Naive B cell (primary cell): ENCODE data around the gene CCDC27. TPM values are rescaled to one million over a fixed set of nuclear protein-coding genes. Genes with fewer than 3 reads are reported as not detected.

Experiments used
- ATAC-seq, 2 donors: fragments of 150-1000 bp; cut with Tn5 transposase; 2 replicates each; pipeline ENCODE4 v1.10.0; 2021; ENCODE audit warnings: low read depth in 2 of 2, mild to moderate bottlenecking in 2 of 2, moderate library complexity in 2 of 2
- DNase-seq: peaks from one replicate; pipeline ENCODE4 v3.0.0; 2022
- H3K27ac Mint-ChIP-seq, 6 donors: one replicate each; pipeline ENCODE4 v1.8.0; 2020 to 2022; ENCODE audit warnings: mild to moderate bottlenecking in 6 of 6, mixed read lengths in 6 of 6, moderate library complexity in 5 of 6, inconsistent platforms in 2 of 6
- H3K27me3 Mint-ChIP-seq, 3 donors: one replicate each; pipeline ENCODE4 v1.8.0; 2021 to 2022; ENCODE audit warnings: mixed read lengths in 3 of 3, mild to moderate bottlenecking in 1 of 3
- H3K36me3 Mint-ChIP-seq, 2 donors: one replicate each; pipeline ENCODE4 v1.8.0; 2020 to 2022; ENCODE audit warnings: mixed read lengths in 2 of 2, inconsistent platforms in 1 of 2, mild to moderate bottlenecking in 1 of 2
- H3K4me1 Mint-ChIP-seq, 3 donors: one replicate each; pipeline ENCODE4 v1.8.0; 2020 to 2022; ENCODE audit warnings: mixed read lengths in 3 of 3, inconsistent platforms in 1 of 3, mild to moderate bottlenecking in 1 of 3, moderate library complexity in 1 of 3
- H3K4me3 Mint-ChIP-seq, 8 donors: one replicate each; pipeline ENCODE4 v1.8.0; 2020 to 2022; ENCODE audit warnings: mild to moderate bottlenecking in 8 of 8, mixed read lengths in 8 of 8, moderate library complexity in 8 of 8, inconsistent platforms in 2 of 8
- H3K9me3 Mint-ChIP-seq, 7 donors: one replicate each; pipeline ENCODE4 v1.8.0; 2020 to 2022; ENCODE audit warnings: mixed read lengths in 7 of 7, mild to moderate bottlenecking in 5 of 7, inconsistent platforms in 2 of 7, moderate library complexity in 1 of 7
- polyA plus RNA-seq, 6 donors: library from polyadenylated mRNA; unstranded; fragments of 300-500 nt; fragmentation: Illumina TruSeq; gene quantifications; one replicate each; pipeline ENCODE4 v1.2.3, GENCODE V29; 2021; ENCODE audit warnings: low read depth in 6 of 6

The CCDC27 gene
- polyA plus RNA-seq = not detected

DNA sequence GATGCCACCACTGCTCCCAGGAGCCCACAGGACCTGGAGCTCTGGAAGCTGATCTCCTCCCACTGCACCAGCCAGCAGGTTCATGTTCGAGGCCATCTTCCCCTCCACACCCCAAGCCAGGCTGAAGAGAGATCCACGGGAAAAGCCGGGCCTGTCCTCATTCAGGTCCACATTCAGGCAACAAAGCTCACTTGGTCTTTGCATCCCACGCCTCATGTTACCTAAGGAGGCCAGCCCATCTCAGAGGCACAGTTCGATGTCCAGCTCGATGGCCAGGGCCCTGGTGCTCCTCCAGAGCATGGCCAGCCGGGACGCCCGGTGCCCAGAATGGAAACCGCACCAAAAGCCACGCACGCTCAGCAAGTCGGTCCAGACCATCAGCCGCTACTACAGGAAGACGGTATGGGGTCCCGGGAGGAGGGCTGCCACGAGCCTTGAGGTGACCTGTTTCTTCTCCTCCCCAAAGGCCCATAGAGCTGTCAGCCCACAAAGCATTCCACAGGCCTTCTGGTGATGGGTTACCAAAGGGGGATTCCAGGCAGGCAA, at the start of gene CCDC27:
TSS of gene CCDC27 (plus strand) at position 51 of the 546 bp plus-strand sequence. CDS start at position 83, 32 bp downstream.
- Mint-ChIP-seq H3K4me1 (peaks cover 4 to 8% (median 7%) of the 10 kb centered on the region in 3 donors), H3K36me3 (no peaks in the 10 kb centered on the region), H3K9me3 (no peaks in the 10 kb centered on the region), H3K4me3 (no peak within 1 kb of the TSS), H3K27ac (peak within 1 kb of the TSS in 1 of 6 donors; percentile 53), H3K27me3 (peaks cover 0 to 23% (median 16%) of the 10 kb centered on the region in 3 donors)
- no peak for ATAC-seq
- DNase-seq = no peak

DNA sequence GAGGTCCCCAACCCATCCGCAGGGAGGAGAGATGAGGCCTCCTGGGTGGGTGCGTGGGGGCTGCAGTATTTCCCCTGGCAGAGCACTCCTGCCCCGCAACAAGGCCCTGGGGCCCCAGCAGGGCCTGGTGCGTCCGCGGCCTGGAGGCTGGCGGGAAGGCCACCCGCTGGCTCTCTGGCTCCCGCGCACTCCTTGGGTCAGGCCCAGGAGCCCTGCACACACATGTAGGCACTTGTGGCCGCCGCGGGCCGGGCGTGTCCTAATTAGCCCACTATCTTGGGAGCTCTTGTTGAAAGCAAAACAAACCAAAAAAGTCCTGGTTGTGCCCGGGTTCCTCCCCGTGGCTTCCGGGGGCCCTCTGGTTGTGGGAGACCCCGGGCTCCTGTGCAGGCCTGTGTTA, 49.7 kb upstream of the CCDC27 start:
- ATAC-seq (no peak), DNase-seq (no peak)
- Mint-ChIP-seq H3K9me3 (no peaks in the 10 kb centered on the region), H3K4me1 (peaks cover 5 to 10% (median 8%) of the 10 kb centered on the region in 3 donors), H3K27me3 (peaks cover 3 to 43% (median 22%) of the 10 kb centered on the region in 3 donors), H3K27ac (no peak overlapping the region), H3K36me3 (no peaks in the 10 kb centered on the region), H3K4me3 (no peak overlapping the region)

DNA sequence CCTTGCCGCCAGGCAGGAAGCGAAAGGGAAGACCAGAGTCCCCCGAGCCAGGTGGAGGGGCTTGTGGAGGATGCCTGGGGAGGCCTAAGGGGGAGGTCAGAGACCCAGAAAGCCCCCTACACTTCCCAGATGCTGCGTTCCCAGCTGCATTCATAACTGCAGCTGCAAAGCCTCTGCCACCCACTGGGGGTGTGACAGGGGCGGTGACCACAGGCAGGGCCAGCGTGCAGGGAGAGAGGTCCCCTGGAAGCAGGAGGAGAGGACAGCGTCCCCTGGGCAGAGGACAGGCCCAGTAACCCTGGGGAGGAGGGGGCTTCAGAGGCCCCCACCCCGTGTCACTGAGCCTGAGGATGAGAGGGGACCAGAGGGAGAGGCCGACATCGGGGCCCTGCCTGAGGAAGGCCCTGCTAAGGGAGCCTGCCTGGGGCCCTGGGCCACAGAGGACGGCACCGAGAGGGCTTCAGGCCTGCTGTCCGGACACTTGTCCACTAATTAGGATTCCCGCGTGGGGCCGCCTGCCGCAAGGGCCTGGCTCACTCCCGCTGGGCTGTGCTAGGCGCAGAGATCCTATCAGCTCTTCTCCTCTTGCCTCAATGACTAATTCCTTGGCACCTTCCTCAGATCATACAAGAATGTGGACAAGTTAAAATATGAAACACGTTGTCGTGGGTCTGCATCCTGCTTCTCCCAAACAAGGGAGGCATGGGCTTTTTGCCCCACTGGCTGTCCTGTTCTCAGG, 49.1 kb upstream of the CCDC27 start:
- peaks cover 5 to 10% (median 8%) of the 10 kb centered on the region in 3 donors for H3K4me1 Mint-ChIP-seq
- H3K36me3 Mint-ChIP-seq = no peaks in the 10 kb centered on the region
- no peaks in the 10 kb centered on the region for H3K9me3 Mint-ChIP-seq
- H3K27me3 Mint-ChIP-seq = peaks cover 3 to 43% (median 17%) of the 10 kb centered on the region in 3 donors
- DNase-seq (no peak), ATAC-seq (no peak)
- H3K4me3 Mint-ChIP-seq = peak overlapping the region in 4 of 8 donors; percentile 15 to 69 (median 54)
- no peak overlapping the region for H3K27ac Mint-ChIP-seq

DNA sequence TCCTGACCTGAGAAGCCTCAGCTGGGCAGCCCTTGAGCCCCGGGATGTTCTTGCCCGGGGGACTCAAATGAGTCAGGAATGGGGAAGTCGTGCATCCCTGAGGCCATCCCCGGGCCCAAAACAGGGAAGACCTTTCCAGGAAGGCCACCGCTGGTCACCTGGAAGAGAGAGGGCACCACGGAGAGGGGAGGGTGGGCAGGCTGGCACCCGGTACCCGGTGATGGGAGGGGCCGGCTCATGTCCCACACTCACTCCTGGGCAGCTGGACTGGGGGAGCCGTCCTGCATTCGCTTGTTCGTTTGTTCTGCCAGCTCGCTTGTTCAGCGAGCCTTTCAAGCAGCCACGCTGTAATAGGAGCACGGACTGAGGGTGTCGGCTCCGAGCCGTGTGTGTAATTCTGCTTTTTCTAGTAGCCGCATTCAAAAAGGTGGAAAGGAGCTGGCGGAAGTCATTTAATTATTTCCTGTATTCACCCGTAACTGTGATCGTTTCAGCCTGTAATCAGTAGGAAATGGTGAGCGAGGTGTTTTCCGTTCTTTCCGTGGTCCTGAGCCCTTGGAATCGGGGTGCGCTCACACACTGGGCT, 48.4 kb upstream of the CCDC27 start:
- peak overlapping the region in 7 of 8 donors; percentile 57 to 74 (median 69) for H3K4me3 Mint-ChIP-seq
- H3K9me3 Mint-ChIP-seq = no peaks in the 10 kb centered on the region
- peaks cover 3 to 39% (median 17%) of the 10 kb centered on the region in 3 donors for H3K27me3 Mint-ChIP-seq
- no peaks in the 10 kb centered on the region for H3K36me3 Mint-ChIP-seq
- H3K27ac Mint-ChIP-seq = peak overlapping the region in 4 of 6 donors; percentile 64 to 85 (median 72)
- DNase-seq (no peak), ATAC-seq (peak; percentile 55 to 68)
- H3K4me1 Mint-ChIP-seq = peaks cover 5 to 10% (median 8%) of the 10 kb centered on the region in 3 donors

DNA sequence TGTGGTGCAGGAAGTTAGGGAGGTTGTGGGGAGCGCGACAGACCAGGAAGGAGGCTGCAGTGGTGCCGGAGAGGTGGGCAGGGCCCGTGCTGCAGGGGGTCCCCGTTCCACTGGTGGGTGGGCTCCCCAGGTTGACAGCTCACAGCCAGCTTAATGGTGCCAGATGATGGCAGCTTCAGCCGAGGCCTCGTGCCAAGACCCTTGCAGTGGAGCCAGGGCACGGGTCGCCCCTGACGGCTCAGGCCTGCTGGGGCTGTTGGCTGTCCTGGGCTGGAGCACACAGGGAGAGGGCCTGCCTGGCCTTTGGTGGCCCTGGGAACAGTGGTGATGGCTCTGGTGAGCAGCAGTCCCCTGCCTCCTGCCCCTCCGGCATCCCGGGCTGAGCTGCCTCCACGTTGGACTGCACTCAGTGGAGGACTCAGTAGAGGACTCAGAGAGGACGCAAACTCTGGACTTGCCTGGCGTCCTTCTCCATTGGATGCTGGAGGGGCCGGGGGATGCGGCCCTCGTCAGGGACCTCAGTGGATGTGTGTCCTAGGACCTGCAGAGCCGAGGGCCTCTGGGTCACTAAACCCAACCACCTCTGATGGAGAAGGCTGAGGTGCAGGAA, 46.8 kb upstream of the CCDC27 start:
- peaks cover 4 to 34% (median 10%) of the 10 kb centered on the region in 3 donors for H3K27me3 Mint-ChIP-seq
- H3K9me3 Mint-ChIP-seq = no peaks in the 10 kb centered on the region
- H3K4me1 Mint-ChIP-seq = peaks cover 5 to 10% (median 8%) of the 10 kb centered on the region in 3 donors
- DNase-seq (no peak), ATAC-seq (no peak)
- no peaks in the 10 kb centered on the region for H3K36me3 Mint-ChIP-seq
- H3K27ac Mint-ChIP-seq = no peak overlapping the region
- H3K4me3 Mint-ChIP-seq = no peak overlapping the region

DNA sequence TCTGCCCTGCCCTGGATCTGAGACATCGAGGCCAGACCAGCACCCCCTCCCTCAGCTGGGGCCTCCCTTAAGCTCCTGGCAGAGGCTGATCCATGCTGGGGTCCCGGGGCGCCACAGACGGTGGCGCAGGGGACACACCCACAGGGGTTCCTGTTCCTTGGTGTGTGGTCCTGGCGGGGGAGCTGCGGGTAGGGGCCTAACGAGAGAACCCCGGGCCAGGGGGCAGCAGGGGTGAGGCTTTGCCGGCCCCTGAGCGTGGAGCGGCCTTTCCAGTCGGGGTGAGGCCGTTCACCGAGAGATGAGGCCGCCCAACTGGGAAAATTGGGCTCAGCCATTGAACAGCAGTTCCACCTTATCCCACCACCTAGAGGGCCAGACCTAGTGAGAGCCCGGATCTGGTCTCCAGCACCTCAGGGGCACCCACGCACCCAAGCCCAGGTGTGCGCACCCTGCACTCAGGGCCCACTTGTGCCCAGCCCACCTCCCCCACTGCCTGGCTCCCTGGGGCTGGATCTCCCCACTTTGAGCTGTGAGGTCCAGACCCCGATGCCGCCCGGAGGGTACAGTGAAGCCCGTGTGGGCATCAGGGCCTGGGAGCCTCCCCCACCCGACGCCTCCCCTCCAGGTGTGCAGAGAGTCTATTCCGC, 45.5 kb upstream of the CCDC27 start:
- Mint-ChIP-seq H3K27ac (no peak overlapping the region), H3K27me3 (peaks cover 10 to 34% (median 23%) of the 10 kb centered on the region in 3 donors), H3K9me3 (no peaks in the 10 kb centered on the region), H3K4me1 (peaks cover 5 to 10% (median 8%) of the 10 kb centered on the region in 3 donors), H3K4me3 (no peak overlapping the region), H3K36me3 (no peaks in the 10 kb centered on the region)
- ATAC-seq (no peak), DNase-seq (no peak)

DNA sequence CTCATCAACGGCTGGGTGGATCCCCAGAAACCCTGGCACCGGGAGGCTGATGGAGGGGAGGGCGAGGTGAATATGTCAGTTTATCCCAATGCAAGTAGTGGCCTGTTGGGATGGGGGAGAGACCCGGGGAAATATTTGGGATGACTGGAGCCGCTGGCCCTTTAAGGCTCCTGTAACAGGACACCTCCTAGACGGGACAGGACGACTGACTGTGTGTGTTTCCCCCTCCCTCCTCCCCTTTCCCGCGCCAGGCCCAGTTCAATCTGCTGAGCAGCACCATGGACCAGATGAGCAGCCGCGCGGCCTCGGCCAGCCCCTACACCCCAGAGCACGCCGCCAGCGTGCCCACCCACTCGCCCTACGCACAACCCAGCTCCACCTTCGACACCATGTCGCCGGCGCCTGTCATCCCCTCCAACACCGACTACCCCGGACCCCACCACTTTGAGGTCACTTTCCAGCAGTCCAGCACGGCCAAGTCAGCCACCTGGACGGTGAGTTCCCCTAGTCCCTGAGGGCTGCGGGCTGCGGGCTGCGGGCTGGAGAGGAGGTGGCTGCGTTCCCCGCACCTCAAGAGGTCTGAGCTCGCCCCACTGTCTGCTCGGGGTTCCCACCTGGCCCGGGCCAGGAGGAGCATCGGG, 44.8 kb upstream of the CCDC27 start:
- Mint-ChIP-seq H3K9me3 (no peaks in the 10 kb centered on the region), H3K4me3 (no peak overlapping the region), H3K27me3 (peaks cover 15 to 41% (median 30%) of the 10 kb centered on the region in 3 donors), H3K27ac (no peak overlapping the region), H3K36me3 (no peaks in the 10 kb centered on the region), H3K4me1 (peaks cover 5 to 10% (median 8%) of the 10 kb centered on the region in 3 donors)
- ATAC-seq = no peak
- DNase-seq = no peak

DNA sequence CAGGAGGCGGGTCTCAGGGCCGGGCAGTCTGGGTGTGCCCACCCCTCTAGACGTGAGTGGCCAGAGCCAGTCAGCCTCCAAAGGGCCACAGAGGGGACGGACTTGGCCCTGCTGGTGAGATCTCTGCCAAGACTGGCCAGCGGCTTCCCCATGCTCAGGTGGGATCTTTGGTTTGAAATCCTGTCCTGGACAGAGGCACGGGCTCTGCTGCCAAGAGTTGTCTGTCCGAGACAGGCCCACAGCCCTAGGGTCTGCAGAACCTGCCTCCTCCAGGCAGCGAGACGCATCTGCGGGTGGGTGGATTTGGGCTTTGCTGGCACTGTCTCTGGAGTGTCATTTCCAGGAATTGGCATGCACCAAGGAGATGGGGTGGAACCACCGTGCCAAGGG, 44.3 kb upstream of the CCDC27 start:
- Mint-ChIP-seq H3K27me3 (peaks cover 15 to 41% (median 30%) of the 10 kb centered on the region in 3 donors), H3K27ac (no peak overlapping the region), H3K36me3 (no peaks in the 10 kb centered on the region)

DNA sequence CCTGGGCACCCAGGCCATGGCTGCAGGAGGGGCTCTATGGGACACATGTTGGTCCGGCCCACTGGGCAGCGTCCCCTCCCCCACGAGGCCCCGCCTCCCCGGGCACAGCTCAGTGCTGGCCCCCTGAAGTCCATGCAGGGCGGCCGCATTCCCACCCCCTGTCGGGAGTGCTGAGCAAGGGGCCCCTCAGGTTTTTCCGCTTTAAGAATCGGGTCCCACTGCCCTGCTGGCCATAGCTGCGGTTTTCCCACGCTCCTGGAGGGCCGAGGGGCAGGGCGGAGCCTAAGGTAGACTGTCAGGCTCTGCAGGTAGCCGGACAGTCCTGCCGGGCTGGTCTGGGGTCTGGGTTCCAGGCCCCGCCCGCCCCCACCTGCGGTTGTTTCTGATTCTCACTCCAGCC, 43.5 kb upstream of the CCDC27 start:
- H3K4me3 Mint-ChIP-seq = no peak overlapping the region
- ATAC-seq = no peak
- H3K27ac Mint-ChIP-seq = no peak overlapping the region
- H3K27me3 Mint-ChIP-seq = peaks cover 15 to 37% (median 30%) of the 10 kb centered on the region in 3 donors
- H3K36me3 Mint-ChIP-seq = no peaks in the 10 kb centered on the region
- H3K4me1 Mint-ChIP-seq = peaks cover 5 to 8% (median 6%) of the 10 kb centered on the region in 3 donors
- no peak for DNase-seq
- no peaks in the 10 kb centered on the region for H3K9me3 Mint-ChIP-seq

More for the DNA sequence above, 44.3 kb upstream of the CCDC27 start:
- no peak for DNase-seq
- no peak overlapping the region for H3K4me3 Mint-ChIP-seq
- ATAC-seq = no peak
- no peaks in the 10 kb centered on the region for H3K9me3 Mint-ChIP-seq
- H3K4me1 Mint-ChIP-seq = peaks cover 5 to 10% (median 8%) of the 10 kb centered on the region in 3 donors

DNA sequence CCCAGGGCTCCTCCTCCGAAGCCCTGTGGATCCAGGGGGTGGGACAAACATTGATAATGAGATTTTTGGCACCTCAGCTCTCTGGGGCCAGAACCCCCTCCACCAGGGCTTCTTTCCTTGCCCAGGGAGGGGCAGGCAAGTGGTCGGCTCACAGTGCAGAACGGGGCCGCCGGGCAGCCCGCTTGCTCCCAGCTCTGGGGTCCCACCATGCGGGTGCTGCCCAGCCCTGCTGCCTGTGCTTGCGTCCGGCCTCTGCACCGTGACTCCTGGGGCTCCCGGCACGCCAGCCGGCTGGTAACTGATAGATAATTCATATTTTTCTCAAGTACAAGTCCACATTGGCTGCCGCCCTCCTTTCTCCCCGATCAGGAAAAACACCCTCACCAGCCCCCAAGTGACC, 42.0 kb upstream of the CCDC27 start:
- Mint-ChIP-seq H3K27ac (no peak overlapping the region), H3K9me3 (no peaks in the 10 kb centered on the region), H3K4me3 (no peak overlapping the region), H3K4me1 (peaks cover 0 to 3% (median 0%) of the 10 kb centered on the region in 3 donors), H3K36me3 (no peaks in the 10 kb centered on the region), H3K27me3 (peaks cover 12 to 31% (median 31%) of the 10 kb centered on the region in 3 donors)
- ATAC-seq (no peak), DNase-seq (no peak)

DNA sequence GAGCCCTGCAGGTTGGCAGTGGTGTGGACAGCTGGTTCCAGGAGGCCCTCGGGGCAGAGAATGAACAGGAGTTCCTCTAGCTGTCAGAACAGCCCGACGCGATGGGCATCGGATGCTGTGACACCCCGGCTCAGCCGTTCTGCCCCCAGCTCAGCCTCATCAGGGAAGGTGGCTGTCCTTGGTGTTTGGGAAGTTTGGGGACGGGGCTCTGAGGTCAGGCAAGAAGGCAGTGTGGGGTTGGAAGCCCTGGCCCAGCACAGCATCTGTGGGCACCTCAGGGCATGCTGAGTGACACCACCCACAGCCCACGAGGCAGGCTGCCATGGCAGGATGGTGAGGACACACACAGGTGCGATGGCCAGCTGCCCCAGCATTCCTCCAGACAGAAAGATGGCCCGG, 40.9 kb upstream of the CCDC27 start:
- no peaks in the 10 kb centered on the region for H3K36me3 Mint-ChIP-seq
- peaks cover 0 to 3% (median 0%) of the 10 kb centered on the region in 3 donors for H3K4me1 Mint-ChIP-seq
- no peak overlapping the region for H3K27ac Mint-ChIP-seq
- ATAC-seq (no peak), DNase-seq (no peak)
- no peaks in the 10 kb centered on the region for H3K9me3 Mint-ChIP-seq
- peaks cover 12 to 41% (median 31%) of the 10 kb centered on the region in 3 donors for H3K27me3 Mint-ChIP-seq
- no peak overlapping the region for H3K4me3 Mint-ChIP-seq

DNA sequence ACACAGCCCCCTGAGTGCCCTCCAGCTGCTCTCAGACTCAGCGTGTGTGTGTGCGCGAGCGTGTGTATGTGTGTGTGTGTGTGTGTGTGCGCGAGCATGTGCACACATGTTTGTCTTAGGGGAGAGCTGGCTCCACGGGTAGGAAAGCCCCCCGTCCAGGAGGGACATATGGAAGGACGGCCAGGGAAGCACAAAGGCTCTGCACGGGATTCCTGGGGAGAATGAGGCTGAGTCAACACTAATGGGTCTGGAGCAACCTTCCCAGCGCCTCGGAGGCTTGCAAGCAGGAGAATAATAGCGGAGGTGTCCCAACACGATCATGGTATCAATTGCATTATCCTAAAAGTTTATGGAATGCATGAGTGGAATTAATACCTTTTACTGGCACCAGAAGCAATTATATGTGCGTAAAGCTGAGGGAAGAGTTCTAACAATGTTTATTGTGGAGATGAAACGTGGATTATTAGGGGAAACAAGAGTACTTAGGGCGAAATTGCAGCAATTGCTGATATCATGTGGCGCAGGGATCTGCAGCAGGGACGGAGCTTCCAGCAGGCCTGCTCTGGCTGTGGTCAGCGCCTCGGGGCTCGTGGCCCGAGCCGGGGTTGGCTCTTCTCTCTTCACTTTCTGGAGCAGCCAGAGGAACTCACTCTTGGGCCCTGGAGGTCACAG, 40.3 kb upstream of the CCDC27 start:
- H3K27me3 Mint-ChIP-seq = peaks cover 12 to 45% (median 33%) of the 10 kb centered on the region in 3 donors
- H3K36me3 Mint-ChIP-seq = no peaks in the 10 kb centered on the region
- no peak for ATAC-seq
- peak overlapping the region in 1 of 8 donors; percentile 2 for H3K4me3 Mint-ChIP-seq
- peak overlapping the region in 1 of 6 donors; percentile 76 for H3K27ac Mint-ChIP-seq
- DNase-seq = no peak
- peaks cover 0 to 3% (median 0%) of the 10 kb centered on the region in 3 donors for H3K4me1 Mint-ChIP-seq
- H3K9me3 Mint-ChIP-seq = no peaks in the 10 kb centered on the region
